Measurements from ENCODE around the gene FOSB. TPM values are rescaled to one million over a fixed set of nuclear protein-coding genes. Genes with fewer than 3 reads are reported as not detected.
A peak's percentile ranks its signal among the peaks of the same experiment; 100 is the strongest.

The FOSB gene
- polyA plus RNA-seq, 2 of the 4 experiments (the other 2 are of a cell fraction), result 0.57 to 48.8 TPM

DNA sequence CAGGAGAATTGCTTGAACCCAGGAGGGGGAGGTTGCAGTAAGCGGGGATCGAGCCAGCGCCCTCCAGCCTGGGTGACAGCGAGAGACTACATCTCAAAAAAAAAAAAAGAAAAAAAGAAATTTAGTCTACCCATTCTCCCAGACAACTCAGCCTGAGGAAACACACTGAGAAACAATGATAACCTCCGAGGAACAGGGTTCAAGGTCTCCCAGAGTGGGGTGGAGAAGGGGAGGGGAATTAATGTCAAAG lies 38.1 kb downstream of the FOSB start (continued):
- no peak for TF ChIP-seq NPAS2 (CRISPR knock-in tag; IDR thresholded peaks at IDR 0.05; ENCODE audit: borderline replicate concordance)
- TF ChIP-seq ZFP36 (IDR thresholded peaks at IDR 0.05; ENCODE audit: borderline replicate concordance, partially characterized antibody), result no peak
- no peak for TF ChIP-seq CHD2 (IDR thresholded peaks at IDR 0.05; ENCODE audit: low read length, partially characterized antibody)
- TF ChIP-seq, protein P1, sequence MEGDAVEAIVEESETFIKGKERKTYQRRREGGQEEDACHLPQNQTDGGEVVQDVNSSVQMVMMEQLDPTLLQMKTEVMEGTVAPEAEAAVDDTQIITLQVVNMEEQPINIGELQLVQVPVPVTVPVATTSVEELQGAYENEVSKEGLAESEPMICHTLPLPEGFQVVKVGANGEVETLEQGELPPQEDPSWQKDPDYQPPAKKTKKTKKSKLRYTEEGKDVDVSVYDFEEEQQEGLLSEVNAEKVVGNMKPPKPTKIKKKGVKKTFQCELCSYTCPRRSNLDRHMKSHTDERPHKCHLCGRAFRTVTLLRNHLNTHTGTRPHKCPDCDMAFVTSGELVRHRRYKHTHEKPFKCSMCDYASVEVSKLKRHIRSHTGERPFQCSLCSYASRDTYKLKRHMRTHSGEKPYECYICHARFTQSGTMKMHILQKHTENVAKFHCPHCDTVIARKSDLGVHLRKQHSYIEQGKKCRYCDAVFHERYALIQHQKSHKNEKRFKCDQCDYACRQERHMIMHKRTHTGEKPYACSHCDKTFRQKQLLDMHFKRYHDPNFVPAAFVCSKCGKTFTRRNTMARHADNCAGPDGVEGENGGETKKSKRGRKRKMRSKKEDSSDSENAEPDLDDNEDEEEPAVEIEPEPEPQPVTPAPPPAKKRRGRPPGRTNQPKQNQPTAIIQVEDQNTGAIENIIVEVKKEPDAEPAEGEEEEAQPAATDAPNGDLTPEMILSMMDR (IDR thresholded peaks at IDR 0.05), result no peak
- no peak for TF ChIP-seq ZSCAN20 (CRISPR knock-in tag; IDR thresholded peaks at IDR 0.05)
- no peak for TF ChIP-seq KDM1A (IDR thresholded peaks at IDR 0.05; ENCODE audit: low read depth)
- no peak for TF ChIP-seq CBX2 (IDR thresholded peaks at IDR 0.05; ENCODE audit: borderline replicate concordance, low read depth)

DNA sequence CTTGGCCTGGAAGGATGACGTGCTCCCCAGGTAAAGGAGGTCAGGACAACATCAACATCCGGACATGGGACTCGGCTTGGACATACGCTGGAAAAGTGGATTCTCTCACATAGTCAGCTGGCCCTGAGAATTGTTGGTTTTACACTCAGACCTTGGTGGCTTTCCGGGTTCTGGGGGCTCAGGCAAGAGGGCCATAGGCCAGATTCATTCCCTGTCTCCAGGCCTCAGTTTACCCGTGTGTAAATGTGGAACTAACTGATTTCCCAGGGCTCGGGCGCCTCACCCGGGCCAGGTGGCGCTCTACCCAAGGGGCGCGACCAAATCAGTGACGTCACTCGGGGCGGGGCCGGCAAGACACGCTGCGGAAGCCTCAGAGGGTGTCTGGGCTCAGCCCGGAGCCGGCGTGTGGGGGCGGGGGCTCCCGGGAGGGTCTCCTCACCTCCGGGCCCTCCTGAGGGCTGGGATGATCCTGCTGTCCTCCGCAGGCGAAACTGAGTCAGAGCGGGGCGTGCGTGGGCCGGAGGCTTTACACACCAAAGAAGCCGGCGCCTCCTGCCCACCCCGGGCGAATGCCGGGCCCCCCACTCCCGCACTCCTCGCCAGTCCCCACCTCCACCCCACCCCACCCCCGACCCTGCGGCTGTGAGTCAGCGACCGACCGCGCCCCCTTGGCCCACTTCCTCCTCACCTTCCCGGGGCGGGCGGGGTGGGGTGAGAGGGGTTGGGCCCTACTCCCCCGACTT lies 38.6 kb downstream of the FOSB start:
- Histone ChIP-seq H3K4me3 (peak overlapping the region; percentile 70), H3K4me2 (peak overlapping the region; percentile 99), H3K4me1 (peaks cover 28% of the 10 kb centered on the region), H3K27ac (peak overlapping the region; percentile 99), H3K9me3 (no peaks in the 10 kb centered on the region)
- FAIRE-seq (no peak), DNase-seq (ENCODE audit: low read depth in 1 of 2, low spot score in 1 of 2) (peak; percentile 97 to 98), ATAC-seq (peak; percentile 79 to 80)
- CTCF ChIA-PET, result interaction anchor here (0.6 to 3.1 kb wide), 19 partner anchors 9 to 155 kb away, joined by 3 to 42 read pairs (median 6); partner anchors contain the start of gene PPM1N
- POLR2A ChIA-PET, result interaction anchor here (0.6 to 0.9 kb wide), 2 partner anchors 9 to 29 kb away, joined by 3 to 5 read pairs; partner anchors contain the start of gene RTN2
- 2% methylated on average over 31 of the region's 47 CpGs for WGBS (ENCODE audit: missing lambda C conversion rate)
- TF ChIP-seq, protein P2, sequence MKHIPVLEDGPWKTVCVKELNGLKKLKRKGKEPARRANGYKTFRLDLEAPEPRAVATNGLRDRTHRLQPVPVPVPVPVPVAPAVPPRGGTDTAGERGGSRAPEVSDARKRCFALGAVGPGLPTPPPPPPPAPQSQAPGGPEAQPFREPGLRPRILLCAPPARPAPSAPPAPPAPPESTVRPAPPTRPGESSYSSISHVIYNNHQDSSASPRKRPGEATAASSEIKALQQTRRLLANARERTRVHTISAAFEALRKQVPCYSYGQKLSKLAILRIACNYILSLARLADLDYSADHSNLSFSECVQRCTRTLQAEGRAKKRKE (CRISPR knock-in tag; IDR thresholded peaks at IDR 0.05; ENCODE audit: low read depth), result peak; percentile 92
- TF ChIP-seq, protein P3, sequence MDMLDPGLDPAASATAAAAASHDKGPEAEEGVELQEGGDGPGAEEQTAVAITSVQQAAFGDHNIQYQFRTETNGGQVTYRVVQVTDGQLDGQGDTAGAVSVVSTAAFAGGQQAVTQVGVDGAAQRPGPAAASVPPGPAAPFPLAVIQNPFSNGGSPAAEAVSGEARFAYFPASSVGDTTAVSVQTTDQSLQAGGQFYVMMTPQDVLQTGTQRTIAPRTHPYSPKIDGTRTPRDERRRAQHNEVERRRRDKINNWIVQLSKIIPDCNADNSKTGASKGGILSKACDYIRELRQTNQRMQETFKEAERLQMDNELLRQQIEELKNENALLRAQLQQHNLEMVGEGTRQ (IDR thresholded peaks at IDR 0.05), result peak; percentile 39; the same call in 1 of the 2 replicates
- TF ChIP-seq SREBF2 (IDR thresholded peaks at IDR 0.05) (no peak), EHMT2 (IDR thresholded peaks at IDR 0.05; ENCODE audit: low read depth) (no peak), ZFP36 (IDR thresholded peaks at IDR 0.05; ENCODE audit: borderline replicate concordance, partially characterized antibody) (no peak), CBX2 (IDR thresholded peaks at IDR 0.05; ENCODE audit: borderline replicate concordance, low read depth) (no peak), KDM1A (IDR thresholded peaks at IDR 0.05; ENCODE audit: low read depth) (no peak), JUN (IDR thresholded peaks at IDR 0.05) (peak; percentile 61 to 93; a peak in 4 of 5 replicates), POLR2AphosphoS2 (conservative IDR thresholded peaks at IDR 0.05; ENCODE audit: low read length) (no peak), GATA3 (IDR thresholded peaks at IDR 0.05; ENCODE audit: borderline replicate concordance) (no peak), NR3C1 (IDR thresholded peaks at IDR 0.05) (no peak), FOXS1 (CRISPR knock-in tag; IDR thresholded peaks at IDR 0.05) (peak; percentile 92), RFX5 (IDR thresholded peaks at IDR 0.05) (peak; percentile 65; the same call in 1 of the 2 replicates), RAD21 (conservative IDR thresholded peaks at IDR 0.05 in 1 of 2, IDR thresholded peaks at IDR 0.05 in 1 of 2) (peak; percentile 48 to 59), ZNF302 (CRISPR knock-in tag; IDR thresholded peaks at IDR 0.05) (peak; percentile 30; the same call in 1 of the 2 replicates), CBX8 (IDR thresholded peaks at IDR 0.05) (no peak), JUNB (IDR thresholded peaks at IDR 0.05) (no peak; the same call in none of the 2 replicates), ESRRA (IDR thresholded peaks at IDR 0.05; ENCODE audit: borderline replicate concordance, low read length) (no peak), BHLHE40 (IDR thresholded peaks at IDR 0.05; ENCODE audit: low read depth, low read length) (0 out of 2 replicates have a peak, but pooled peaks have one; percentile 15), RCOR1 (IDR thresholded peaks at IDR 0.05; ENCODE audit: low read depth, low read length) (no peak), HOXB13 (CRISPR knock-in tag; IDR thresholded peaks at IDR 0.05; ENCODE audit: low read depth) (peak; percentile 93; the same call in 1 of the 2 replicates)
- TF ChIP-seq, protein P4, sequence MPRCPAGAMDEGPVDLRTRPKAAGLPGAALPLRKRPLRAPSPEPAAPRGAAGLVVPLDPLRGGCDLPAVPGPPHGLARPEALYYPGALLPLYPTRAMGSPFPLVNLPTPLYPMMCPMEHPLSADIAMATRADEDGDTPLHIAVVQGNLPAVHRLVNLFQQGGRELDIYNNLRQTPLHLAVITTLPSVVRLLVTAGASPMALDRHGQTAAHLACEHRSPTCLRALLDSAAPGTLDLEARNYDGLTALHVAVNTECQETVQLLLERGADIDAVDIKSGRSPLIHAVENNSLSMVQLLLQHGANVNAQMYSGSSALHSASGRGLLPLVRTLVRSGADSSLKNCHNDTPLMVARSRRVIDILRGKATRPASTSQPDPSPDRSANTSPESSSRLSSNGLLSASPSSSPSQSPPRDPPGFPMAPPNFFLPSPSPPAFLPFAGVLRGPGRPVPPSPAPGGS (IDR thresholded peaks at IDR 0.05), result peak; percentile 54; the same call in 1 of the 3 replicates
- TF ChIP-seq, protein P5, sequence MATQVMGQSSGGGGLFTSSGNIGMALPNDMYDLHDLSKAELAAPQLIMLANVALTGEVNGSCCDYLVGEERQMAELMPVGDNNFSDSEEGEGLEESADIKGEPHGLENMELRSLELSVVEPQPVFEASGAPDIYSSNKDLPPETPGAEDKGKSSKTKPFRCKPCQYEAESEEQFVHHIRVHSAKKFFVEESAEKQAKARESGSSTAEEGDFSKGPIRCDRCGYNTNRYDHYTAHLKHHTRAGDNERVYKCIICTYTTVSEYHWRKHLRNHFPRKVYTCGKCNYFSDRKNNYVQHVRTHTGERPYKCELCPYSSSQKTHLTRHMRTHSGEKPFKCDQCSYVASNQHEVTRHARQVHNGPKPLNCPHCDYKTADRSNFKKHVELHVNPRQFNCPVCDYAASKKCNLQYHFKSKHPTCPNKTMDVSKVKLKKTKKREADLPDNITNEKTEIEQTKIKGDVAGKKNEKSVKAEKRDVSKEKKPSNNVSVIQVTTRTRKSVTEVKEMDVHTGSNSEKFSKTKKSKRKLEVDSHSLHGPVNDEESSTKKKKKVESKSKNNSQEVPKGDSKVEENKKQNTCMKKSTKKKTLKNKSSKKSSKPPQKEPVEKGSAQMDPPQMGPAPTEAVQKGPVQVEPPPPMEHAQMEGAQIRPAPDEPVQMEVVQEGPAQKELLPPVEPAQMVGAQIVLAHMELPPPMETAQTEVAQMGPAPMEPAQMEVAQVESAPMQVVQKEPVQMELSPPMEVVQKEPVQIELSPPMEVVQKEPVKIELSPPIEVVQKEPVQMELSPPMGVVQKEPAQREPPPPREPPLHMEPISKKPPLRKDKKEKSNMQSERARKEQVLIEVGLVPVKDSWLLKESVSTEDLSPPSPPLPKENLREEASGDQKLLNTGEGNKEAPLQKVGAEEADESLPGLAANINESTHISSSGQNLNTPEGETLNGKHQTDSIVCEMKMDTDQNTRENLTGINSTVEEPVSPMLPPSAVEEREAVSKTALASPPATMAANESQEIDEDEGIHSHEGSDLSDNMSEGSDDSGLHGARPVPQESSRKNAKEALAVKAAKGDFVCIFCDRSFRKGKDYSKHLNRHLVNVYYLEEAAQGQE (IDR thresholded peaks at IDR 0.05), result no peak
- TF ChIP-seq, protein P6, sequence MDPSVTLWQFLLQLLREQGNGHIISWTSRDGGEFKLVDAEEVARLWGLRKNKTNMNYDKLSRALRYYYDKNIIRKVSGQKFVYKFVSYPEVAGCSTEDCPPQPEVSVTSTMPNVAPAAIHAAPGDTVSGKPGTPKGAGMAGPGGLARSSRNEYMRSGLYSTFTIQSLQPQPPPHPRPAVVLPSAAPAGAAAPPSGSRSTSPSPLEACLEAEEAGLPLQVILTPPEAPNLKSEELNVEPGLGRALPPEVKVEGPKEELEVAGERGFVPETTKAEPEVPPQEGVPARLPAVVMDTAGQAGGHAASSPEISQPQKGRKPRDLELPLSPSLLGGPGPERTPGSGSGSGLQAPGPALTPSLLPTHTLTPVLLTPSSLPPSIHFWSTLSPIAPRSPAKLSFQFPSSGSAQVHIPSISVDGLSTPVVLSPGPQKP (IDR thresholded peaks at IDR 0.05; ENCODE audit: low read depth, low read length), result no peak
